ENCODE measurements around the gene SERAC1. TPM values are rescaled to one million over a fixed set of nuclear protein-coding genes. Genes with fewer than 3 reads are reported as not detected.

The SERAC1 gene
- polyA plus RNA-seq, 1 of the 3 experiments (the other 2 are of a cell fraction): 5.6 TPM

- Histone ChIP-seq H2AFZ (ENCODE audit: low read depth) (no peak overlapping the region), H3K4me3 (ENCODE audit: low read depth in 2 of 2, low read length in 1 of 2) (no peak overlapping the region), H3K4me1 (ENCODE audit: control insufficient read depth in 1 of 2, insufficient read depth in 2 of 2, low read depth in 1 of 2, low read length in 1 of 2) (peaks cover 0 to 9% of the 10 kb centered on the region in 2 experiments; a peak in 2 of 4 replicates), H3K36me3 (replicated peaks in 1 of 2; ENCODE audit: control insufficient read depth in 1 of 2, insufficient read depth in 2 of 2, low read length in 1 of 2) (peaks cover 4 to 43% of the 10 kb centered on the region in 2 experiments), H3K79me2 (ENCODE audit: insufficient read depth) (peaks cover 60% of the 10 kb centered on the region; the same call in 1 of the 2 replicates), H4K20me1 (ENCODE audit: insufficient read depth) (no peaks in the 10 kb centered on the region), H3K9me3 (no peaks in the 10 kb centered on the region), H3K27me3 (ENCODE audit: insufficient read depth) (no peaks in the 10 kb centered on the region), H3K9ac (no peak overlapping the region), H3K4me2 (peak overlapping the region; percentile 27; the same call in 1 of the 2 replicates), H3F3A (replicated peaks; ENCODE audit: insufficient read depth) (peaks cover 30% of the 10 kb centered on the region), H3K9me2 (no peaks in the 10 kb centered on the region), H3K27ac (ENCODE audit: low read depth in 2 of 2, low read length in 1 of 2) (peak overlapping the region; percentile 45 to 71; a peak in 3 of 4 replicates)
- ChIA-PET CTCF (interaction anchor here (1.1 kb wide), 1 partner anchor 516 kb away, joined by 3 read pairs; no protein-coding TSS in a partner anchor), POLR2A (no interaction called here)
- WGBS (ENCODE audit: low lambda C conversion rate): 97% methylated on average over 3 of the region's 3 CpGs
- TF ChIP-seq REST (IDR thresholded peaks at IDR 0.05; ENCODE audit: low read depth, low read length) (no peak), ZBTB33 (IDR thresholded peaks at IDR 0.05; ENCODE audit: borderline replicate concordance, low read depth) (no peak), GABPA (IDR thresholded peaks at IDR 0.05; ENCODE audit: low read depth) (no peak), FOSL2 (IDR thresholded peaks at IDR 0.05; ENCODE audit: borderline replicate concordance, low read depth) (no peak), RFX5 (IDR thresholded peaks at IDR 0.05; ENCODE audit: low read length) (no peak), YY1 (IDR thresholded peaks at IDR 0.05; ENCODE audit: low read depth) (no peak), NRF1 (IDR thresholded peaks at IDR 0.05; ENCODE audit: low read depth, low read length) (no peak), USF1 (IDR thresholded peaks at IDR 0.05; ENCODE audit: borderline replicate concordance, low read depth) (no peak)
- DNase-seq: no peak
These were observed 7.0 kb upstream of the SERAC1 start for GRCh38 chr6:158175111-158175510.

- peaks cover 0 to 13% of the 10 kb centered on the region in 2 experiments; a peak in 2 of 4 replicates for H3K4me1 ChIP-seq (ENCODE audit: control insufficient read depth in 1 of 2, insufficient read depth in 2 of 2, low read depth in 1 of 2, low read length in 1 of 2)
- no peak overlapping the region for H3K9ac ChIP-seq
- no peaks in the 10 kb centered on the region for H3K9me2 ChIP-seq
- H2AFZ ChIP-seq (ENCODE audit: low read depth): no peak overlapping the region
- H3K79me2 ChIP-seq (ENCODE audit: insufficient read depth): peaks cover 59% of the 10 kb centered on the region; the same call in 1 of the 2 replicates
- peaks cover 4 to 43% of the 10 kb centered on the region in 2 experiments for H3K36me3 ChIP-seq (replicated peaks in 1 of 2; ENCODE audit: control insufficient read depth in 1 of 2, insufficient read depth in 2 of 2, low read length in 1 of 2)
- peaks cover 35% of the 10 kb centered on the region for H3F3A ChIP-seq (replicated peaks; ENCODE audit: insufficient read depth)
- ChIA-PET POLR2A (no interaction called here), CTCF (interaction anchor here (1.1 kb wide), 1 partner anchor 517 kb away, joined by 3 read pairs; no protein-coding TSS in a partner anchor)
- DNase-seq: peak; percentile 10
- H3K27ac ChIP-seq (ENCODE audit: low read depth in 2 of 2, low read length in 1 of 2): peak overlapping the region; percentile 45 to 71; a peak in 3 of 4 replicates
- H4K20me1 ChIP-seq (ENCODE audit: insufficient read depth): no peaks in the 10 kb centered on the region
- 67% methylated on average over 2 of the region's 2 CpGs for WGBS (ENCODE audit: low lambda C conversion rate)
- peak overlapping the region; percentile 27; the same call in 1 of the 2 replicates for H3K4me2 ChIP-seq
- no peak overlapping the region for H3K4me3 ChIP-seq (ENCODE audit: low read depth in 2 of 2, low read length in 1 of 2)
- no peaks in the 10 kb centered on the region for H3K27me3 ChIP-seq (ENCODE audit: insufficient read depth)
- no peaks in the 10 kb centered on the region for H3K9me3 ChIP-seq
- TF ChIP-seq EZH2phosphoT487 (IDR thresholded peaks at IDR 0.05; ENCODE audit: borderline replicate concordance, low read depth): no peak
- peak; percentile 50; the same call in 1 of the 2 replicates for TF ChIP-seq FOXM1 (IDR thresholded peaks at IDR 0.05; ENCODE audit: low read depth)
- peak; percentile 13 for TF ChIP-seq CHD2 (IDR thresholded peaks at IDR 0.05; ENCODE audit: low read length, partially characterized antibody)
- TF ChIP-seq MAX (IDR thresholded peaks at IDR 0.05; ENCODE audit: low read depth): peak; percentile 79
- no peak for TF ChIP-seq CTCF (IDR thresholded peaks at IDR 0.05)
- no peak for TF ChIP-seq MXI1 (IDR thresholded peaks at IDR 0.05; ENCODE audit: low read depth, low read length)
- no peak for TF ChIP-seq FOXJ3 (CRISPR knock-in tag; IDR thresholded peaks at IDR 0.05)
- peak; percentile 74 for TF ChIP-seq USF1 (IDR thresholded peaks at IDR 0.05; ENCODE audit: borderline replicate concordance, low read depth)
- no peak for TF ChIP-seq SMC3 (IDR thresholded peaks at IDR 0.05; ENCODE audit: low read depth, low read length)
- TF ChIP-seq RCOR1 (IDR thresholded peaks at IDR 0.05; ENCODE audit: low read length): no peak
These were observed 6.5 kb upstream of the SERAC1 start for GRCh38 chr6:158174514-158174913.

All from SK-N-SH (cell line).